ENCODE results near the gene LIMS3.
"Not testable (repeated sequence)": the region's sequence is repeated elsewhere in the genome, so short reads cannot be mapped to it uniquely, and the experiment has no call there.

The LIMS3 gene

GRCh38 chr2:109898462-109899336 lies at the start of gene LIMS3:
Gene LIMS3 (plus strand): TSS chr2:109898688. CDS start chr2:109898729, 41 bp downstream.
- DNase-seq (ENCODE audit: low read depth): not testable (repeated sequence)

GRCh38 chr2:109871129-109871751 lies 27.2 kb upstream of the LIMS3 start:
- DNase-seq (ENCODE audit: low read depth): not testable (repeated sequence)

- not testable (repeated sequence) for DNase-seq (ENCODE audit: low read depth)
These were observed 21.9 kb upstream of the LIMS3 start for GRCh38 chr2:109876625-109877024.

GRCh38 chr2:109882112-109882511 lies 16.4 kb upstream of the LIMS3 start:
- DNase-seq (ENCODE audit: low read depth): not testable (repeated sequence)

- DNase-seq (ENCODE audit: low read depth): not testable (repeated sequence)
These were observed 10.1 kb upstream of the LIMS3 start for GRCh38 chr2:109888414-109888813.

GRCh38 chr2:109889909-109890308 lies 8.6 kb upstream of the LIMS3 start:
- DNase-seq (ENCODE audit: low read depth): not testable (repeated sequence)

- not testable (repeated sequence) for DNase-seq (ENCODE audit: low read depth)
These were observed 7.5 kb upstream of the LIMS3 start for GRCh38 chr2:109891024-109891423.

- not testable (repeated sequence) for DNase-seq (ENCODE audit: low read depth)
These were observed 4.8 kb upstream of the LIMS3 start for GRCh38 chr2:109893736-109894135.

- DNase-seq (ENCODE audit: low read depth): not testable (repeated sequence)
These were observed 4.3 kb upstream of the LIMS3 start for GRCh38 chr2:109894141-109894540.

- not testable (repeated sequence) for DNase-seq (ENCODE audit: low read depth)
These were observed 3.2 kb upstream of the LIMS3 start for GRCh38 chr2:109895090-109895869.

GRCh38 chr2:109896212-109896611 lies 2.3 kb upstream of the LIMS3 start:
- not testable (repeated sequence) for DNase-seq (ENCODE audit: low read depth)

GRCh38 chr2:109897769-109898461 lies 573 bp upstream of the LIMS3 start:
- DNase-seq (ENCODE audit: low read depth): not testable (repeated sequence)

- DNase-seq (ENCODE audit: low read depth): not testable (repeated sequence)
These were observed 7.3 kb downstream of the LIMS3 start for GRCh38 chr2:109905796-109906195.

GRCh38 chr2:109908626-109909025 lies 10.1 kb downstream of the LIMS3 start:
- not testable (repeated sequence) for DNase-seq (ENCODE audit: low read depth)

- not testable (repeated sequence) for DNase-seq (ENCODE audit: low read depth)
These were observed 12.3 kb downstream of the LIMS3 start for GRCh38 chr2:109910789-109911188.

GRCh38 chr2:109913911-109914310 lies 15.4 kb downstream of the LIMS3 start:
- not testable (repeated sequence) for DNase-seq (ENCODE audit: low read depth)

- not testable (repeated sequence) for DNase-seq (ENCODE audit: low read depth)
These were observed 16.1 kb downstream of the LIMS3 start for GRCh38 chr2:109914552-109914951.

- not testable (repeated sequence) for DNase-seq (ENCODE audit: low read depth)
These were observed 17.3 kb downstream of the LIMS3 start for GRCh38 chr2:109915830-109916229.

- not testable (repeated sequence) for DNase-seq (ENCODE audit: low read depth)
These were observed 21.7 kb downstream of the LIMS3 start for GRCh38 chr2:109920162-109920561.

GRCh38 chr2:109921543-109922384 lies 23.3 kb downstream of the LIMS3 start:
- not testable (repeated sequence) for DNase-seq (ENCODE audit: low read depth)

- not testable (repeated sequence) for DNase-seq (ENCODE audit: low read depth)
These were observed 26.0 kb downstream of the LIMS3 start for GRCh38 chr2:109924481-109924880.
